Prostate gland (tissue), 2 donors: Measurements from ENCODE around the gene UTP20.

ENCODE experiments used
- POLR2A ChIP-seq: fragments of 450-650 bp; IDR thresholded peaks from one replicate; pipeline ENCODE4 v1.6.1; 2016; ENCODE audit warnings: antibody characterized with exemption, mild to moderate bottlenecking
- TF ChIP-seq, protein P1 (sequence below), 4 experiments: fragments of 200-600 bp in 2 of 4; fragments of 450-650 bp in 2 of 4; sonication (generic) in 2 of 4; IDR thresholded peaks; 1 replicate in 3 of 4; 2 replicates in 1 of 4; pipeline ENCODE4 v1.5.1; 2016 to 2019; ENCODE audit warnings: antibody characterized with exemption in 4 of 4, mild to moderate bottlenecking in 2 of 4, moderate library complexity in 2 of 4

DNA sequence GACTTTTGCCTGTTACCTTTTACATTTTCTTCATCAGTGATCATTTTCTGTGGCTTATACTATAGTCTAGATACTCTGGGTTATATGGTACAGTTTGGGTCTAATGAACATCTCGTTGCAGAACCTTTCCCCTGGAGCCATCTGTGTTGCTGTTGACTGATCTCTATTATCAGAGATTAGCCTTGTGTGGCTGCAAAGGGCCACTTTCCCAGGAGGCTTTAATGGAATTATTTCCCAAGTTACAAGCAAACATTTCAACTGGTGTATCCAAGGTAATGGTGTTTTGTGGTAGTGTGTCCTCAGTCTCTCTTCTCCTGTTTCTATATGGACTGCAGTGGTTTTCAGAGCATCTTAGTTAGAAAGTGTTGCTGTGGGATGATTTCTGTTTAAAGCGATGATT is 25.9 kb downstream of the UTP20 start:
- TF ChIP-seq POLR2A, result no peak
- TF ChIP-seq, protein P1, sequence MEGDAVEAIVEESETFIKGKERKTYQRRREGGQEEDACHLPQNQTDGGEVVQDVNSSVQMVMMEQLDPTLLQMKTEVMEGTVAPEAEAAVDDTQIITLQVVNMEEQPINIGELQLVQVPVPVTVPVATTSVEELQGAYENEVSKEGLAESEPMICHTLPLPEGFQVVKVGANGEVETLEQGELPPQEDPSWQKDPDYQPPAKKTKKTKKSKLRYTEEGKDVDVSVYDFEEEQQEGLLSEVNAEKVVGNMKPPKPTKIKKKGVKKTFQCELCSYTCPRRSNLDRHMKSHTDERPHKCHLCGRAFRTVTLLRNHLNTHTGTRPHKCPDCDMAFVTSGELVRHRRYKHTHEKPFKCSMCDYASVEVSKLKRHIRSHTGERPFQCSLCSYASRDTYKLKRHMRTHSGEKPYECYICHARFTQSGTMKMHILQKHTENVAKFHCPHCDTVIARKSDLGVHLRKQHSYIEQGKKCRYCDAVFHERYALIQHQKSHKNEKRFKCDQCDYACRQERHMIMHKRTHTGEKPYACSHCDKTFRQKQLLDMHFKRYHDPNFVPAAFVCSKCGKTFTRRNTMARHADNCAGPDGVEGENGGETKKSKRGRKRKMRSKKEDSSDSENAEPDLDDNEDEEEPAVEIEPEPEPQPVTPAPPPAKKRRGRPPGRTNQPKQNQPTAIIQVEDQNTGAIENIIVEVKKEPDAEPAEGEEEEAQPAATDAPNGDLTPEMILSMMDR (IDR thresholded peaks at IDR 0.05), result no peak
